ENCODE data around the gene MRC2.

DNA sequence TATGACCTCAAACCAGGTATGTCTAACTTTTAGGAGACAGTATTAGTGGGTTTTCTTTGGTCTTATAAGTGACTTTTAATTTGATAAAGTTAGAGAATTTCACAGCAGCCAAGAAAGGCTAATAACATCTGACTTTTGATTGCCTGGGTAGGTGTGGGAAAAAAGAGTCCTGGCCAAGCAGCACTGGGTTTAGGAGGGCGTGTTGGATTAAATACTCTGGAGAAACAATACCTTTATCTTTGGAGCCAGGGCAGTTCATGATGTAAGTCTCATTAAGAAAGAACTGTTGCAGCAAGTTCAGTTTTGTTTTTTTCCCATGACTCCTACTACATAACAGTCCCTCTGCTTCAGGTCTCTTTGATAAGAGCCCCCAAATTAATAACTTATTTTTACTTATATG is 26.7 kb upstream of the MRC2 start:
- TF ChIP-seq, protein P1, sequence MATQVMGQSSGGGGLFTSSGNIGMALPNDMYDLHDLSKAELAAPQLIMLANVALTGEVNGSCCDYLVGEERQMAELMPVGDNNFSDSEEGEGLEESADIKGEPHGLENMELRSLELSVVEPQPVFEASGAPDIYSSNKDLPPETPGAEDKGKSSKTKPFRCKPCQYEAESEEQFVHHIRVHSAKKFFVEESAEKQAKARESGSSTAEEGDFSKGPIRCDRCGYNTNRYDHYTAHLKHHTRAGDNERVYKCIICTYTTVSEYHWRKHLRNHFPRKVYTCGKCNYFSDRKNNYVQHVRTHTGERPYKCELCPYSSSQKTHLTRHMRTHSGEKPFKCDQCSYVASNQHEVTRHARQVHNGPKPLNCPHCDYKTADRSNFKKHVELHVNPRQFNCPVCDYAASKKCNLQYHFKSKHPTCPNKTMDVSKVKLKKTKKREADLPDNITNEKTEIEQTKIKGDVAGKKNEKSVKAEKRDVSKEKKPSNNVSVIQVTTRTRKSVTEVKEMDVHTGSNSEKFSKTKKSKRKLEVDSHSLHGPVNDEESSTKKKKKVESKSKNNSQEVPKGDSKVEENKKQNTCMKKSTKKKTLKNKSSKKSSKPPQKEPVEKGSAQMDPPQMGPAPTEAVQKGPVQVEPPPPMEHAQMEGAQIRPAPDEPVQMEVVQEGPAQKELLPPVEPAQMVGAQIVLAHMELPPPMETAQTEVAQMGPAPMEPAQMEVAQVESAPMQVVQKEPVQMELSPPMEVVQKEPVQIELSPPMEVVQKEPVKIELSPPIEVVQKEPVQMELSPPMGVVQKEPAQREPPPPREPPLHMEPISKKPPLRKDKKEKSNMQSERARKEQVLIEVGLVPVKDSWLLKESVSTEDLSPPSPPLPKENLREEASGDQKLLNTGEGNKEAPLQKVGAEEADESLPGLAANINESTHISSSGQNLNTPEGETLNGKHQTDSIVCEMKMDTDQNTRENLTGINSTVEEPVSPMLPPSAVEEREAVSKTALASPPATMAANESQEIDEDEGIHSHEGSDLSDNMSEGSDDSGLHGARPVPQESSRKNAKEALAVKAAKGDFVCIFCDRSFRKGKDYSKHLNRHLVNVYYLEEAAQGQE (IDR thresholded peaks at IDR 0.05; ENCODE audit: low read depth), result no peak
- TF ChIP-seq TAF1 (IDR thresholded peaks at IDR 0.05; ENCODE audit: low read depth) (no peak), ZBTB7A (IDR thresholded peaks at IDR 0.05; ENCODE audit: low read depth) (no peak), NFIC (IDR thresholded peaks at IDR 0.05) (no peak), FOXM1 (IDR thresholded peaks at IDR 0.05; ENCODE audit: borderline replicate concordance, low read depth) (no peak), EP300 (IDR thresholded peaks at IDR 0.05; ENCODE audit: borderline replicate concordance) (no peak), MAX (IDR thresholded peaks at IDR 0.05) (no peak), RAD21 (IDR thresholded peaks at IDR 0.05; ENCODE audit: low read depth) (no peak), TCF12 (IDR thresholded peaks at IDR 0.05; ENCODE audit: low read depth) (no peak), EGR1 (IDR thresholded peaks at IDR 0.05) (no peak), USF1 (IDR thresholded peaks at IDR 0.05) (no peak), YY1 (IDR thresholded peaks at IDR 0.05; ENCODE audit: low read depth) (no peak), TEAD4 (IDR thresholded peaks at IDR 0.05) (no peak)
